ENCODE data around the gene PROCA1.
"Not testable (repeated sequence)": the region's sequence is repeated elsewhere in the genome, so short reads cannot be mapped to it uniquely, and the experiment has no call there.

The PROCA1 gene

DNA sequence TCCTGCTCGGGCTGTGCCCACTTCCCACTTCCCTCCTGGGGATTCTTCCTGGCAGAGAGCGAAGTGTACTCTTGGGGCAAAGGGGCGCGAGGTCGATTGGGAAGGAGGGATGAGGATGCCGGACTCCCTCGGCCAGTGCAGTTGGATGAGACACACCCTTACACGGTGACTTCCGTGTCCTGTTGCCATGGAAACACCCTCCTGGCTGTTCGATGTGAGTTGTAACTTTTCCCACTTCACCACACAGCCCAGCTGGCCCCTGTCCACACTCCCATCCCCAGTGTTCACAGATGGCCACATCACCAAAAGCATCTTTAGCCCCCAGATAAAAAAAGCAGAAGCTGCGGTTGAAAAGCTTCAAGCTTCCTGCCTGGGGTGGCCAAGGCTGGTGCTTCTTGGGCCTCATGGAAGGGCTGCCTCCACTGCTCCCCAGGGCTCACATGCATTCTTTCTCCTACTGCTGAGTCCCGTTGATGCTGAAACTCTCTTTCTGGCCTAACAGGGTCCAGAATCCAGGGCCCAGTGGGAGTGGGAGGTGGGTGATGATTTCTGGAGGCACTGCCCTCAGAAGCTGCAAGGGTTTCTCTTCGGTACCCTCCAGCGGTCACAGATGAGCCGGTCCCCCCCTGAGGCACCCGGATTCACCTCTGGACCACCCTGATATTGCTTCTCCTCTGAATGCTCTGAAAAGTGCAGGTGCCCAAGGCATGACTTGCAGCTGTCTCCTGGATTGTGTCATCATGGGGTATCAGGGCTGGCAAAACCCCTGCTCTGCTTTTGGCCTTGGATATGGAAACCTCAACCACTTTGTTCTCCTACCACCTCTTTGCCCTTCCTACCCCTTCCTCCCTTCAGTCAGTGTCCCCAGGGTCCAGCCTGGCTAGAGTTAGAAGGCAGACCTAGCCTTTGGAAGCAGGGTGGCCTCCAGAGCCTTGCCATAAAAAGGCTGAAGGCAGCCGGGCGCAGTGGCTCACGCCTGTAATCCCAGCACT lies 30.0 kb upstream of the PROCA1 start:
- H3K4me3 ChIP-seq (ENCODE audit: low read depth, low read length): no peak overlapping the region
- TF ChIP-seq, protein P1, sequence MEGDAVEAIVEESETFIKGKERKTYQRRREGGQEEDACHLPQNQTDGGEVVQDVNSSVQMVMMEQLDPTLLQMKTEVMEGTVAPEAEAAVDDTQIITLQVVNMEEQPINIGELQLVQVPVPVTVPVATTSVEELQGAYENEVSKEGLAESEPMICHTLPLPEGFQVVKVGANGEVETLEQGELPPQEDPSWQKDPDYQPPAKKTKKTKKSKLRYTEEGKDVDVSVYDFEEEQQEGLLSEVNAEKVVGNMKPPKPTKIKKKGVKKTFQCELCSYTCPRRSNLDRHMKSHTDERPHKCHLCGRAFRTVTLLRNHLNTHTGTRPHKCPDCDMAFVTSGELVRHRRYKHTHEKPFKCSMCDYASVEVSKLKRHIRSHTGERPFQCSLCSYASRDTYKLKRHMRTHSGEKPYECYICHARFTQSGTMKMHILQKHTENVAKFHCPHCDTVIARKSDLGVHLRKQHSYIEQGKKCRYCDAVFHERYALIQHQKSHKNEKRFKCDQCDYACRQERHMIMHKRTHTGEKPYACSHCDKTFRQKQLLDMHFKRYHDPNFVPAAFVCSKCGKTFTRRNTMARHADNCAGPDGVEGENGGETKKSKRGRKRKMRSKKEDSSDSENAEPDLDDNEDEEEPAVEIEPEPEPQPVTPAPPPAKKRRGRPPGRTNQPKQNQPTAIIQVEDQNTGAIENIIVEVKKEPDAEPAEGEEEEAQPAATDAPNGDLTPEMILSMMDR (IDR thresholded peaks at IDR 0.05; ENCODE audit: low read depth, low read length): no peak

DNA sequence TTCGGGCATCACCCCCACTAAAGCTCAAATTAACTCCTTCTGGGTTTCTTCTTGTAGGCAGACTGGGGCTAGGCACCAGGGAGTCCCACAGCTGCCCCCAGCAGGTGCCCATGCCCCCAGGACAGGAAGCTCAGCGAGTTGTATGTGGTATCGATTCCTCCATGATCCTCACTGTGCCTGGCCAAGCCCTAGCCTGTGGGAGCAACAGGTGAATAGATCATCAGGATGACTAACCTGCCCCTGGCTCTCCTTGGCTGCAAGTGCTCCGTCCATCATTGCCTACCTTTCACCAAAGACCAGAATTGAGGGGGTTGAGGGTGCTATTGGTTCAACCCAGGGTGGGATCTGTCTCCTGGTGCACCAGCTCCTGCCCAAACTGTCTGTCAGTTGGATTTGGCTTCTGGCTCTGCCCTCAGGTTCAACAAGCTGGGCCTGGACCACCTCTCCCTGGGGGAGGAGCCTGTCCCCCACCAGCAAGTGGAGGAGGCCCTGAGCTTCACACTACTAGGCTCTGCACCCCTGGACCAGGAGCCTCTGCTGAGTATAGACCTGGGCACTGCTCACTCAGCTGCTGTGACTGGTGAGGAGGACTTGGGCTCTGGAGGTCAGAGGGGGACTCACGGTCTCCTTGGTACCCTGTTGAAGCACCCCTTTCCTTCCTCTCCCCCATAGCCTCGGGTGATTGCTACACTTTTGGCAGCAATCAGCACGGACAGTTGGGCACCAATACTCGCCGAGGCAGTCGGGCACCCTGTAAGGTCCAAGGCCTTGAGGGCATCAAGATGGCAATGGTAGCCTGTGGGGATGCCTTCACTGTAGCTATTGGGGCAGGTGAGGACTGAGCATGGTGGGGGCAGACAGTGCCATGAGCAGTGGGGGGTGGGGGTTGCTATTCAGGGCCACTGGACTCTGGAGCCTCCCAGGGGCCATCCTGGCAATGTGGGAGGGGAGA lies 29.0 kb upstream of the PROCA1 start:
- TF ChIP-seq, protein P1 (IDR thresholded peaks at IDR 0.05; ENCODE audit: low read depth, low read length): no peak
- H3K4me3 ChIP-seq (ENCODE audit: low read depth, low read length): no peak overlapping the region

DNA sequence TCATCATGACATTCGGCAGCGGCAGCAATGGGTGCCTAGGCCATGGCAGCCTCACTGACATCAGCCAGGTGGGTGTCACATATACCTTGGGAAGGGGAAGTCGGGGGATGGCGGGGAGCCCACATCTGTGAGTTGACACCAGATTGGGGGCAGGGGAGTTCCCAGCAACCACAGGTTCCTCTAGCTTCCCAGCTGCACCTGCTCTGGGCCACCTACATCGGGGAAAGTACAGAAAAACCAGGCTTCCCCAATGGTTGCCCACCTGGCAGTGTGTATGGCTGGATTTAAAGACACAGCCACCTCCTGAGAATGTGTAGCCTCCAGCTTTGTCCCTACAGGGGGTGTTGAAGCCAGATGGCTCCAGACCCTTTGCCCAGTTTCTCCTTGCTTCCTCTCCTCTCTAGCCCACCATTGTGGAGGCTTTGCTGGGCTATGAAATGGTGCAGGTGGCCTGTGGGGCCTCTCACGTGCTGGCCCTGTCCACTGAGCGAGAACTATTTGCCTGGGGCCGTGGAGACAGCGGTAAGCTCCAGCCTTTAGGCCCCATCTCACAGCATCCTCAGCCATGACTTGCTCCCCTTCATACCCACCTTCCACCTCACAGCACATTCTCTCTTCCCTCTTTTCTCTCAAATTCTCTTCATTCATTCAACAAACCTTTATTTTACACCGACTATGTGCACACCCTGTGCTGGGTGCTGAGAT lies 27.1 kb upstream of the PROCA1 start:
- TF ChIP-seq, protein P1 (IDR thresholded peaks at IDR 0.05; ENCODE audit: low read depth, low read length): no peak
- no peak overlapping the region for H3K4me3 ChIP-seq (ENCODE audit: low read depth, low read length)

DNA sequence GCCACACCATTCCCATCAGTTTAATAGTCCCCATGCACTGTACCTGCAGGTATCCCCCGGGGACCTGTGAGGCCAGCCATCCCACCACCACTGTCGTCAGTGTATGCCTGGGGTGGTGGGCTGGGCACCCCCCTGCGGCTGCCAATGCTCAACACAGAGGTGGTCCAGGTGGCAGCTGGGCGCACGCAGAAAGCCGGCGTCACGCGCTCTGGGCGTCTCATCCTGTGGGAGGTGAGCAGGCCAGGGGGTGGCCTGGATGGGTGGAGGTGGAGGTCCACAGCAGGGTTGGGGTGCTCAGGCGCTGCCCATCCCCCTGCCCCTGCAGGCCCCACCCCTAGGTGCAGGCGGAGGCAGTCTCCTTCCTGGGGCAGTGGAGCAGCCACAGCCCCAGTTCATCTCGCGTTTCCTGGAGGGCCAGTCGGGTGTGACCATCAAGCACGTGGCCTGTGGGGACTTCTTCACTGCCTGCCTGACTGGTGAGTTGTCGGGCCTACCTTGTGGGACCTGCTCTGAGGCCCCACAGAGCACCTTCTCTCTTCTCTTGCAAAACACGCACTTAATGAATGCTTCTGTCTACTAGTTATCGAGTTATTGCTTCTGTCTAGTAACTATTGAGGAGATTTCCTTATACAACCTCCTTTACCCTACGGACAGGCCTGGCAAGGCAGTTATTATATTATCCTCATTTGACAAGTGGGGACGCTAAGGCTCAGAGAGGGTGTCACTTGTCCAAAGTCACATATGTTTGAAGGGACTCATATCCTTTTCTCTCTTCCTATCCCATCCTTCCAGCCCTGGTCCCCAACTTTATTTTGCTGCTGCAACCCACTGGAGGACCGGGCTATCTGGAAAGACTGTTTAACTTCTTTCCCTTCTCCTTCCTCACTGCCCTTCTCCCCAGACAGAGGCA lies 26.3 kb upstream of the PROCA1 start:
- TF ChIP-seq, protein P1 (IDR thresholded peaks at IDR 0.05; ENCODE audit: low read depth, low read length): no peak
- no peak overlapping the region for H3K4me3 ChIP-seq (ENCODE audit: low read depth, low read length)

DNA sequence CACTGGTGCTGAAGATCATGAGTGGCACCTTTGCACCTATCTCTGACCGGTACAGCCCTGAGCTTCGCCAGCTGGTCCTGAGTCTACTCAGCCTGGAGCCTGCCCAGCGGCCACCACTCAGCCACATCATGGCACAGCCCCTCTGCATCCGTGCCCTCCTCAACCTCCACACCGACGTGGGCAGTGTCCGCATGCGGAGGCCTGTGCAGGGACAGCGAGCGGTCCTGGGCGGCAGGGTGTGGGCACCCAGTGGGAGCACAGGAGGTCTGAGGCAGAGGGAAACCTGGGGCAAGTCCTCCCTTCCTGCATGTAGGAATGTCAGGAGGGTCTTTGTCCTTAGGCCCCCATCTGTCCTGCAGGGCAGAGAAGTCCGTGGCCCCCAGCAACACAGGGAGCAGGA lies 25.6 kb upstream of the PROCA1 start:
- TF ChIP-seq, protein P1 (IDR thresholded peaks at IDR 0.05; ENCODE audit: low read depth, low read length): no peak
- no peak overlapping the region for H3K4me3 ChIP-seq (ENCODE audit: low read depth, low read length)

DNA sequence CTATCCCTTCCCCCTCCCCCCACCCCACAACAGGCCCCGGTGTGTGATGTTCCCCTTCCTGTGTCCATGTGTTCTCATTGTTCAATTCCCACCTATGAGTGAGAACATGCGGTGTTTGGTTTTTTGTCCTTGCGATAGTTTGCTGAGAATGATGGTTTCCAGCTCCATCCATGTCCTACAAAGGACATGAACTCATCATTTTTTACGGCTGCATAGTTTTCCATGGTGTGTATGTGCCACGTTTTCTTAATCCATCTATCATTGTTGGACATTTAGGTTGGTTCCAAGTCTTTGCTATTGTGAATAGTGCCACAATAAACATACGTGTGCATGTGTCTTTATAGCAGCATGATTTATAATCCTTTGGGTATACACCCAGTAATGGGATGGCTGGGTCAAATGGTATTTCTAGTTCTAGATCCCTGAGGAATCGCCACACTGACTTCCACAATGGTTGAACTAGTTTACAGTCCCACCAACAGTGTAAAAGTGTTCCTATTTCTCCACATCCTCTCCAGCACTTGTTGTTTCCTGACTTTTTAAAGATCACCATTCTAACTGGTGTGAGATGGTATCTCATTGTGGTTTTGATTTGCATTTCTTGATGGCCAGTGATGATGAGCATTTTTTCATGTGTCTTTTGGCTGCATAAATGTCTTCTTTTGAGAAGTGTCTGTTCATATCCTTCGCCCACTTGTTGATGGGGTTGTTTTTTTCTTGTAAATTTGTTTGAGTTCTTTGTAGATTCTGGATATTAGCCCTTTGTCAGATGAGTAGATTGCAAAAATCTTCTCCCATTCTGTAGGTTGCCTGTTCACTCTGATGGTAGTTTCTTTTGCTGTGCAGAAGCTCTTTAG lies 24.5 kb upstream of the PROCA1 start:
- not testable (repeated sequence) for H3K4me3 ChIP-seq (ENCODE audit: low read depth, low read length)
